H1 (cell line): ENCODE measurements around the gene S100P. TPM values are rescaled to one million over a fixed set of nuclear protein-coding genes. Genes with fewer than 3 reads are reported as not detected.

Experiments used
- CHD1 ChIP-seq: IDR thresholded peaks from 2 replicates; pipeline ENCODE4 v1.6.1; 2012; ENCODE audit warnings: low read depth, low read length, improper control_type of control experiment
- CHD2 ChIP-seq: IDR thresholded peaks from 2 replicates; pipeline ENCODE4 v1.6.1; 2012; ENCODE audit warnings: low read length, improper control_type of control experiment
- EGR1 ChIP-seq: IDR thresholded peaks from 2 replicates; pipeline ENCODE4 v1.6.1; 2011; ENCODE audit warnings: low read depth, low read length, borderline replicate concordance
- GTF2F1 ChIP-seq: IDR thresholded peaks from 2 replicates; pipeline ENCODE4 v1.6.1; 2012; ENCODE audit warnings: low read depth, low read length, improper control_type of control experiment, borderline replicate concordance
- POLR2A ChIP-seq, 2 experiments: IDR thresholded peaks; 1 replicate in 1 of 2; 2 replicates in 1 of 2; pipeline ENCODE4 v1.6.1; 2011; ENCODE audit warnings: low read depth in 2 of 2, low read length in 2 of 2, mild to moderate bottlenecking in 2 of 2; ENCODE audit errors: control extremely low read depth in 1 of 2
- polyA plus RNA-seq, 7 experiments: library from polyadenylated mRNA; depleted of rRNA in 3 of 7; stranded (reverse) in 5 of 7; unstranded in 2 of 7; fragments of >200 nt in 5 of 7; fragments of 200-250 nt in 2 of 7; gene quantifications; 1 replicate in 5 of 7; 2 replicates in 1 of 7; 4 replicates in 1 of 7; pipeline versions ENCODE4 v1.2.1 to v1.2.3, GENCODE V29; 2011 to 2013; ENCODE audit warnings: missing spikeins in 2 of 7, mixed read lengths in 2 of 7
- total RNA-seq: library from RNA; stranded (reverse); fragmentation: NEBNext Ultra II Directional; extraction: Animal tissue kit (Norgen Biotek cat#: 25700); gene quantifications from 2 replicates; pipeline ENCODE4 v1.2.1, GENCODE V29; 2021

The S100P gene
- total and polyA plus RNA-seq, 2 of the 8 experiments (the other 6 are each of a cell fraction or from before 2014, with no cell fraction given), result not detected

DNA sequence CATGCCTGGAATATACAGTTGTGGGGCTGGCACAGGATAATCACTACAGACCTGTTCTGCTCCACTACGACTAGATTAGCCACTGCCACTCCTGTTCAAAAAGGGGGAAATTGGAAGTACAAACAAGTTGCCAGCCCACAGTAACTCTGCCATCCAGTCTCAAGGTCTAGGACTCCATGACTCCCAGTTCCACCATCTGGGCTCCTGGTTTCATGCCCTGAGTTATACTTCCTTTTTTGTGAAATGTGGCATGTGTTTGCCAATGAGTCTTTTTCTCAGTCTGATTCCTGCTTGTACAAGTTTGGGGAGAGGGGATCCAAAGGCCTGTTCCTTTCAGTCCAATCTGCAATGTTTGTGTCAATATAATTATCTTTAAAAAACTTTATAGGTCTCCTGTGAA lies 21.3 kb downstream of the S100P start (continued):
- TF ChIP-seq GTF2F1, result no peak
- TF ChIP-seq CHD2, result no peak
- no peak for TF ChIP-seq POLR2A (IDR thresholded peaks at IDR 0.05; ENCODE audit: control extremely low read depth in 1 of 2, low read depth in 2 of 2, low read length in 2 of 2)
- TF ChIP-seq EGR1, result no peak
- TF ChIP-seq CHD1, result no peak
